OCI-M2 (cell line): ENCODE measurements around the gene C5orf34.
A peak's percentile ranks its signal among the peaks of the same experiment; 100 is the strongest.
"Not testable (repeated sequence)": the region's sequence is repeated elsewhere in the genome, so short reads cannot be mapped to it uniquely, and the experiment has no call there.

Experiments
- DNase-seq: peaks from one replicate; lab custom pipeline; 2025; ENCODE audit not compliant: unreplicated experiment; lab: John Stamatoyannopoulos, UW

Gene C5orf34, protein sequence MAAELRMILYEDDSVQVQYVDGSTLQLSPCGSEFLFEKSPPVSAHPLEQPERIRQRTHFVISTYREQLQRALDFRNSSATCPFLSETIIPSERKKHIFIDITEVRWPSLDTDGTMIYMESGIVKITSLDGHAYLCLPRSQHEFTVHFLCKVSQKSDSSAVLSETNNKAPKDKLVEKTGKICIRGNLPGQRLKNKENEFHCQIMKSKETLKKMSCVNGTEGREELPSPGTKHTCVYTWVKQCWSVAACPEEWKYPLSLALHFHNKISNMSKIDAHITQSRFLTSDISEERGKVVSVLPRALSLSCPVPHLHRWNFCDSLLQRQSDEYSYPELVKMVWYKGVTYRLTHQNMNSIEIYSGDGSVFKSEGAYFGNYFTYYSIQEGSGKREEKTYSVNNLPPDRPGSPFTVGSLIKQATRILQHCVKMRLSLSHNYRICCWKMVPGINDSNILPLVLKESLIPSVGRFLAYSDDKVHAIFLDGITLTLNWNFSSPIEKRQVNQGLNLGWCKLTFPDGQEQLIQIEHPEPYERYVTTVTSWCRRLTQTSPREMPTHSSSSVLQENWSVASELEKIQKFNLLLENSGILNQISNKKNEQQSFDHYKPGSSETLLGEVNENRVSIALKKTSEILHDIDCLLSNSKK

DNA sequence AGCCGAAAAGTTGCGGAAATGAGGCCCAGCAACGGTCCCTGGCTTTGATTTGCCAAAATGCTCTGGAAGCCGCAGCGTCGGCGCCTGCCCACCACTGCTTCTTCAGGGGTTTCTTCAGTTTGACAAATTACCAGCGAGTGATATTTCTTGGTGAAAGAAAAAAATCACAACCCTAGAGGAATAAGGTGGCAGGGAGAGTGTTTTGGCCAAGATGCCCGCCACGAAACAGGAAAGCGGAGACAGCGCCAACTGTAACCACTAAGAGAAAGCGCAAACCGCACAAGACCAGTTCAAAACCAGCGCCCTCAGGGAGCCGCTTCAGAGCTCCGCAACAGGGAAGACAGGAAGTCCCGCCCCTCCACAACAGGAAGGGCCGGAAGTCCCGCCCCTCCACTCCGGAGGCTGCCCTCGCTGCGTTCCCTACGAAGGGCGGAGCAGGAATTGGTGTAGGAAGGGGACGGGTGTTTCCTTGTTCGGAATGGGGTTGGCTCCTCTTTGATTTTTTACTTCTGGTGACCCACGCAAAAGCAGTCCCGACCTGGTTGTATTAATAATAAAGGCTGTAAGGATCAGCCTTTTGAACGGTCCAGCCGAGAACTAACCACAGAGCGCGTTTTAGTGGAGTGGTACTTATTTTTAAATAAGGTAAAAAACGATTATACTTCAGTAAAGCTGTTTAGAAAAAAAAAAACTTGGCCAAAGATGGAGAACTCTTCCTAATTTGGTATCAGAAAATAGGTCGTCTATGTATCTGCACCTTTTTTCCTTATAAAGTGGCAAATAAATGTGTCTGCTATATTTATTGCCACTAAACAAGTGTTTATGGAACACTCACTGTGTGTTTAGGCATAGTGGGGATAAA lies at the start of gene C5orf34:
TSS of gene C5orf34 (minus strand) at position 333 of the 862 bp plus-strand sequence. CDS start 5,809 bp downstream, outside the sequence.
- peak; percentile 81 for DNase-seq

- no peak for DNase-seq
Measured at GRCh38 chr5:43564289-43564850, 49.4 kb upstream of the C5orf34 start.

DNA sequence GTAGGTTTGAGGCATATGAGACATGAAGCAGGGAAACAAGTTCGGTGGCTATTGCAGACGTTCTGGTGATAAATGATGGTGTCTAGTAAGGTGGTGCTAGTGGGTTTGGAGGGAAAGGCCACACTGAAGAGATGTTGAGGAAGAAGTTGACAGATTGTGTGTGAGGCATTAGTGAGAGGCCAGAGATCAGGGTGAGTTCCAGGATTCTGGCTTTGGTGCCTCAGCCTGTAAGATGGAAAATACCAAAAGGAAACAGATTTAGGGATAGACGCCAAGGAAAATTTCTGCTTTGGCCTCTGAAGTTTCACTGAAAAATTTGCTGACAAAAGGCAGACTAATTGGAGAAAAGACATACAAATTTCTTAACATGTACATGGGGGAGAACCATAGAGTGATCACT lies 48.4 kb upstream of the C5orf34 start:
- DNase-seq = no peak

GRCh38 chr5:43561356-43561755 lies 46.4 kb upstream of the C5orf34 start:
- DNase-seq = no peak

- no peak for DNase-seq
Measured at GRCh38 chr5:43560128-43560527, 45.2 kb upstream of the C5orf34 start.

- no peak for DNase-seq
Measured at GRCh38 chr5:43556857-43557542, 42.1 kb upstream of the C5orf34 start, which contains the start of gene PAIP1. PAIP1 (minus strand) TSS chr5:43557077; CDS start chr5:43556846, 231 bp downstream.

DNA sequence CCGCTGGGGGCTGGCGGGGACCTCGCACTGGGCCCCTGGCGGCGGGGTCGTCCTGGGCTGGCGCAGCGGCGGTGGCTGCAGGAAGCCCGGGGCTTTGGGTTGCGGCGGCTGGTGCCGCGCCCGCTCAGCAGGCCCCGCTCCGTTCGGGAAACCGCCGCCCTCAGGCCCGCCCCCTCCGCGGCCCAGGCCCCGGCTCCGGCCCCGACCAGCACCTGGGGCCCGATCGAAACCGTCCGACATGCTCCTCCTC lies 41.6 kb upstream of the C5orf34 start:
- peak; percentile 3 for DNase-seq

- no peak for DNase-seq
Measured at GRCh38 chr5:43555895-43556606, 41.1 kb upstream of the C5orf34 start.

DNA sequence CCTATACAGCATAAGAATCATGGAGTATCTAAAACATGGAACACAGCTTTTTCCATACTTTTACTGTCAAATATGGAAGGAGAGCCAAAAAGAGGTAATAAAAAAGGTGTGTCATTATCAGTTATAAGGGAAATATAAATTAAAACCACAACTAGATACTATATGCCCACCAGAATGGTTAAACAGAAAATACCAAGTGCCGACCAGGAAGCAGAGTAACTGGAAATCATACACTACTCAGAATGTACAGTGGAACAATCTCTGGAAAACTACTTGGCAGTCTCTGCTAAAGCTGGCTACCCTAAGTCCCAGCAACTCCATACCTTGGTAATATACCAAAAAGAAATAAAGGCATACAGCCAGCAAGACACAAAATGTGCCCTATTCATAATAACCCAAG lies 39.5 kb upstream of the C5orf34 start:
- no peak for DNase-seq

- DNase-seq = no peak
Measured at GRCh38 chr5:43553381-43553780, 38.4 kb upstream of the C5orf34 start.

DNA sequence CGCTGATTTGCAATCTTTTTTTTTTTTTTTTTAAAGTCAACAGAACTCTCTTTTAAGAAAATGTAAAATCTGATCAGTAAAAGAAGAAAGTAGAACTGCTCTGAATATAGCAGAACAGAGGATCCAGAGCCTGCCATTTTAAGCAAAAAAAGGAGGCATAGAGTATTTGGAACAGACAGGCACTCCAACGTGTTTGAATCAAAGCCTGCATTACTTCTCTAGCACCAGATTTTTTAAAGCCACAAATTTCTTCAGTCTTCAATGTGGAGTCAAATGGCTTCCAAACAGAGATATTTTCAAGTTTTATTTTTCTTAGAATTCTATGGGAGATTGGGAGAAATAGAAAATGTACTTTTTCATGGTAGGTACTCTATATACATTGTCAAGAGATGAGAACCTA lies 36.8 kb upstream of the C5orf34 start:
- DNase-seq = no peak

- not testable (repeated sequence) for DNase-seq
Measured at GRCh38 chr5:43549272-43549671, 34.3 kb upstream of the C5orf34 start.

DNA sequence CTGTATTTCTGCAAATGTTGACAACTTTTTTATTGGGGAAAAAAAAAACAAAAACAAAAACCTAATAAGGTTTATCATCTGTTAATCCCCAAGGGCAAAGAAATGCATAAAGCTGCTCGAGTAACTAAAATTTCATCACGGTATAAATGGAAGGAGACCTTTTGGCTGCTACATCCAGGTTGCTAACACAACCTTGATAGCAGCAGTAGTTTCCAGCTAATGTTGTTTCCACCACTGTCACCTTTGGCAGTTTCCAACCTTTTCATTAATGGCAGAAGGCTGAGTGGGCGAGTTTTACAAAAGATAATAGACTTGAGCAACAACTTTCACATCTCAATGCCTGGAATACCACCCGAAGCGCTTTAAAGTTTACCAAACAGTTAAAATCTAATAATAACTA lies 33.4 kb upstream of the C5orf34 start:
- DNase-seq = no peak

- DNase-seq = no peak
Measured at GRCh38 chr5:43547532-43547931, 32.6 kb upstream of the C5orf34 start.

DNA sequence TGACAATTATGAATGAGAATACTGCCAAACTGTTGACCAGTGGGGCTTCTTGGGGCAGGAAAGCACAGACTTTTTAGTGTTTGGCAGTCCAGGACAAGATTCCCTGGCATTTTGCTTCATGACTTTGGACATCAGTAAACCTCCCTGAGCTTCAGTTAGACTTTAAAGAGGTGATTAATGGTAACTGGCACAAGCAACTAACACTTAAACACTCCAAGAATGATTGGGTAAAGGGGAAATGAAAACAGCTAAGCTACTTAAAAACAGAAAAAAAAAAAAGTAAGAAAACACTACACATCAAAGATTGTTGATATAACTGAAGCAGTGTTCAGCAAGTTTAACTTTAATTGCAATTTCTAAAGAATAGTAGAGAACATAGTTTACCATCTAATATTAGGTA lies 28.5 kb upstream of the C5orf34 start:
- no peak for DNase-seq

- no peak for DNase-seq
Measured at GRCh38 chr5:43540746-43541145, 25.8 kb upstream of the C5orf34 start.

- DNase-seq = no peak
Measured at GRCh38 chr5:43536972-43537371, 22.0 kb upstream of the C5orf34 start.

GRCh38 chr5:43533646-43534045 lies 18.7 kb upstream of the C5orf34 start:
- DNase-seq = no peak

- DNase-seq = no peak
Measured at GRCh38 chr5:43530648-43531047, 15.7 kb upstream of the C5orf34 start.

DNA sequence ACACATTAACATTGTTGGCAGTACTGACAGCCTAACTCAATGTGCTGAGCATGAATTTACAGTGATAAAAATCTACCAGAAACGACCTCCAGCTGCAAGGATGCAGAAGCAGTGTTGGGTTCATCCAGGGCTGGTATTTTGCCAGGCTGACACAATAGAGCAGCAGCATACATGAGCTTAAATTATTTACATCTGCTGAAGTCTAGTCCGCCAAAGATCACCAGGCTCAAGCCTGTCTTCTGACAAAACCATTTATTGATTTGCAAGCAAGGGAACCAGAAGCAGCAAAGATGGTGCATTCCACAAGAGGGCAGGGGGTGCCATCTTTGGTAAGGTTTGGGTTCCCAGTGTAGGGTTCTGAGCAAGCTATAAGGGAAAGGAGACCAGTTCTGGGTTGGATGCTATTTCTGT lies 8.7 kb upstream of the C5orf34 start:
- DNase-seq = no peak
